T-cell (primary cell): ENCODE data around the gene SH2D2A. TPM values are rescaled to one million over a fixed set of nuclear protein-coding genes. Genes with fewer than 3 reads are reported as not detected.
A peak's percentile ranks its signal among the peaks of the same experiment; 100 is the strongest.

Source experiments
- ATAC-seq, 4 experiments: fragments of 200-7000 bp in 3 of 4; fragments of 150-1000 bp in 1 of 4; cut with Tn5 transposase; replicated peaks in 1 of 4; 1 replicate in 3 of 4; 2 replicates in 1 of 4; pipeline ENCODE4 v1.10.0; 2021; ENCODE audit warnings: moderate library complexity in 3 of 4, mild to moderate bottlenecking in 2 of 4, moderate number of reproducible peaks in 1 of 4
- CTCF ChIA-PET, 2 donors: fragments of 300-600 bp; sonication (Branson Sonifier 250); formaldehyde crosslinking; loops; one replicate each; lab custom pipeline; 2022; ENCODE audit warnings: antibody characterized with exemption in 2 of 2; lab: Charles Lee
- POLR2A ChIA-PET, 2 donors: fragments of 300-600 bp; sonication (Branson Sonifier 250); formaldehyde crosslinking; loops; one replicate each; lab custom pipeline; 2022; ENCODE audit warnings: antibody characterized with exemption in 2 of 2; lab: Charles Lee
- DNase-seq, 35 experiments: peaks; one replicate each; pipeline versions ENCODE4 v3.0.0 to v3.0.0-alpha.2; 2013 to 2023
- H3K27ac ChIP-seq: one replicate; pipeline ENCODE4 v1.5.1; 2013; ENCODE audit warnings: low read length
- H3K27me3 ChIP-seq, 2 experiments: replicated peaks in 1 of 2; 1 replicate in 1 of 2; 2 replicates in 1 of 2; pipeline versions ENCODE4 v1.6.1 to v1.7.0; 2013; ENCODE audit warnings: low read length in 1 of 2, mixed read lengths in 1 of 2; ENCODE audit not compliant: control insufficient read depth in 2 of 2, insufficient read depth in 2 of 2; ENCODE audit errors: extremely low read depth in 1 of 2
- H3K36me3 ChIP-seq, 2 donors: 1 replicate in 1 of 2; 2 replicates in 1 of 2; pipeline versions ENCODE4 v1.6.1 to v1.7.0; 2013; ENCODE audit warnings: low read length in 1 of 2; ENCODE audit not compliant: control insufficient read depth in 2 of 2, insufficient read depth in 1 of 2; ENCODE audit errors: extremely low read depth in 1 of 2
- H3K4me1 ChIP-seq, 2 experiments: 1 replicate in 1 of 2; 2 replicates in 1 of 2; pipeline versions ENCODE4 v1.6.1 to v1.7.0; 2013; ENCODE audit warnings: low read length in 2 of 2, mixed read lengths in 1 of 2; ENCODE audit not compliant: insufficient read depth in 2 of 2, control insufficient read depth in 1 of 2; ENCODE audit errors: extremely low read depth in 1 of 2
- H3K4me3 ChIP-seq, 2 donors: 1 replicate in 1 of 2; 2 replicates in 1 of 2; pipeline versions ENCODE4 v1.5.1 to v1.7.0; 2013; ENCODE audit warnings: mild to moderate bottlenecking in 2 of 2, low read length in 1 of 2, moderate library complexity in 1 of 2; ENCODE audit not compliant: control insufficient read depth in 1 of 2; ENCODE audit errors: extremely low read depth in 1 of 2
- H3K9me3 ChIP-seq: 2 replicates; pipeline ENCODE4 v1.7.0; 2013
- H3K27ac Mint-ChIP-seq, 2 donors: one replicate each; pipeline ENCODE4 v1.8.0; 2020 to 2021; ENCODE audit warnings: mild to moderate bottlenecking in 2 of 2, mixed read lengths in 2 of 2
- H3K27me3 Mint-ChIP-seq, 2 donors: one replicate each; pipeline ENCODE4 v1.8.0; 2021 to 2022; ENCODE audit warnings: mixed read lengths in 2 of 2
- H3K36me3 Mint-ChIP-seq: one replicate; pipeline ENCODE4 v1.8.0; 2021; ENCODE audit warnings: mixed read lengths
- H3K4me1 Mint-ChIP-seq, 3 donors: one replicate each; pipeline ENCODE4 v1.8.0; 2020 to 2022; ENCODE audit warnings: mixed read lengths in 3 of 3, mild to moderate bottlenecking in 1 of 3
- H3K4me3 Mint-ChIP-seq, 3 donors: one replicate each; pipeline ENCODE4 v1.8.0; 2020 to 2022; ENCODE audit warnings: mild to moderate bottlenecking in 3 of 3, mixed read lengths in 3 of 3, moderate library complexity in 3 of 3
- H3K9me3 Mint-ChIP-seq, 3 donors: one replicate each; pipeline ENCODE4 v1.8.0; 2020 to 2022; ENCODE audit warnings: mixed read lengths in 3 of 3
- WGBS: methylation state at CpG from one replicate; pipeline ENCODE4 v1.1.5; 2013; ENCODE audit warnings: missing lambda C conversion rate; ENCODE audit not compliant: insufficient coverage; 5-methylcytosine and 5-hydroxymethylcytosine counted together
- total RNA-seq, 35 experiments: library from RNA in 6 of 35; stranded (reverse) in 6 of 35; fragments of 120-200 nt in 1 of 35; gene quantifications; one replicate each; pipeline versions ENCODE4 v1.2.1 to v1.2.4 and lab custom pipeline; 2013 to 2026

The SH2D2A gene
- total RNA-seq, 5 donors from 2014 or later (not counting 1 experiment from before 2014, with no cell fraction given): 42.8 to 110 (median 66.8) TPM

- Histone ChIP-seq H3K27me3 (no peaks in the 10 kb centered on the region), H3K27ac (no peak overlapping the region), H3K4me1 (no peaks in the 10 kb centered on the region), H3K4me3 (no peak overlapping the region), H3K9me3 (no peaks in the 10 kb centered on the region), H3K36me3 (peaks cover 14 to 87% of the 10 kb centered on the region in 2 donors)
- no peak for ATAC-seq
- POLR2A ChIA-PET: interaction anchor here in 1 of 2 donors (0.6 kb wide), 1 partner anchor 92 kb away, joined by 3 read pairs; no protein-coding TSS in a partner anchor
- peaks cover 57% of the 10 kb centered on the region for H3K36me3 Mint-ChIP-seq
- 78% methylated on average over 3 of the region's 7 CpGs for WGBS
- no peak overlapping the region for H3K4me3 Mint-ChIP-seq
- no peak overlapping the region for H3K27ac Mint-ChIP-seq
- DNase-seq: no peak
- H3K9me3 Mint-ChIP-seq: no peaks in the 10 kb centered on the region
- H3K4me1 Mint-ChIP-seq: peaks cover under 1 to 6% (median 2%) of the 10 kb centered on the region in 3 donors
- H3K27me3 Mint-ChIP-seq: no peaks in the 10 kb centered on the region
- CTCF ChIA-PET: interaction anchor here (0.7 to 1.4 kb wide), 2 partner anchors 32 to 66 kb away, joined by 5 to 7 read pairs; partner anchors contain the start of gene NTRK1 (in 1 of the 2)
Measured at GRCh38 chr1:156794506-156795373, 21.9 kb downstream of the SH2D2A start.

- H3K9me3 Mint-ChIP-seq: no peaks in the 10 kb centered on the region
Measured at GRCh38 chr1:156789621-156790318, 26.9 kb downstream of the SH2D2A start.

DNA sequence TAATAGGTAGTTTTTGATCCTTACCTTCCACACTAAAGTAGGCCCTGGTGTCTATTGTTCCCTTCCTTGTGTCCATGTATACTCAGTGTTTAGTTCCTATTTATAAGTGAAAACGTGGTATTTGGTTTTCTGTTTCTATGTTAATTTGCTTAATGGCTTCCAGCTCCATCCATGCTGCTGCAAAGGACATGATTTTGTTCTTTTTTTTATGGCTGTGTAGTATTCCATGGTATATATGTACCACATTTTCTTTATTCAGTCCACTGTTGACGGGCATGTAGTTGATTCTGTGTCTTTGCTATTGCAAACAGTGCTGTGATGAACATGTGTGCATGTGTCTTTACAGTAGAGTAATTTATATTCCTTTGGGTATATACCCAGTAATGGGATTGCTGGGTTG, 28.5 kb downstream of the SH2D2A start:
- H3K27ac Mint-ChIP-seq: no peak overlapping the region
- H3K9me3 Mint-ChIP-seq: no peaks in the 10 kb centered on the region
- Histone ChIP-seq H3K9me3 (no peaks in the 10 kb centered on the region), H3K4me3 (no peak overlapping the region), H3K27ac (no peak overlapping the region), H3K4me1 (no peaks in the 10 kb centered on the region), H3K27me3 (no peaks in the 10 kb centered on the region), H3K36me3 (peaks cover 0 to 62% of the 10 kb centered on the region in 2 donors)
- POLR2A ChIA-PET: interaction anchor here in 1 of 2 donors (0.6 kb wide), 2 partner anchors 34 to 82 kb away, joined by 4 to 6 read pairs; no protein-coding TSS in a partner anchor
- no peak overlapping the region for H3K4me3 Mint-ChIP-seq
- no peaks in the 10 kb centered on the region for H3K27me3 Mint-ChIP-seq
- peaks cover 44% of the 10 kb centered on the region for H3K36me3 Mint-ChIP-seq
- DNase-seq (no peak), ATAC-seq (no peak)
- H3K4me1 Mint-ChIP-seq: peaks cover 0 to 11% (median 6%) of the 10 kb centered on the region in 3 donors
- WGBS: no CpG with 5 or more reads among the region's 2 CpGs
- CTCF ChIA-PET: interaction anchor here in 1 of 2 donors (1.9 kb wide), 1 partner anchor 50 kb away, joined by 4 read pairs; no protein-coding TSS in a partner anchor

More at GRCh38 chr1:156789621-156790318, 26.9 kb downstream of the SH2D2A start:
- Mint-ChIP-seq H3K27ac (peak overlapping the region; percentile 3 to 8), H3K36me3 (peaks cover 53% of the 10 kb centered on the region), H3K4me1 (peaks cover 0 to 11% (median 6%) of the 10 kb centered on the region in 3 donors), H3K27me3 (no peaks in the 10 kb centered on the region), H3K4me3 (no peak overlapping the region)
- Histone ChIP-seq H3K4me1 (no peaks in the 10 kb centered on the region), H3K36me3 (peaks cover 1 to 67% of the 10 kb centered on the region in 2 donors), H3K4me3 (no peak overlapping the region), H3K9me3 (no peaks in the 10 kb centered on the region), H3K27me3 (no peaks in the 10 kb centered on the region), H3K27ac (no peak overlapping the region)
- ChIA-PET CTCF (interaction anchor here in 1 of 2 donors (1.9 kb wide), 1 partner anchor 49 kb away, joined by 4 read pairs; no protein-coding TSS in a partner anchor), POLR2A (no interaction called here)
- no peak for DNase-seq
- 100% methylated on average over 2 of the region's 4 CpGs for WGBS
- no peak for ATAC-seq

GRCh38 chr1:156786640-156787039, 30.0 kb downstream of the SH2D2A start:
- H3K9me3 ChIP-seq: no peaks in the 10 kb centered on the region
- H3K4me3 ChIP-seq: no peak overlapping the region
- DNase-seq (peak in 1 of 35 experiments; percentile 12), ATAC-seq (no peak)
- no peaks in the 10 kb centered on the region for H3K27me3 Mint-ChIP-seq
- POLR2A ChIA-PET: no interaction called here
- peaks cover 0 to 56% of the 10 kb centered on the region in 2 donors for H3K36me3 ChIP-seq
- H3K36me3 Mint-ChIP-seq: peaks cover 45% of the 10 kb centered on the region
- no peaks in the 10 kb centered on the region for H3K9me3 Mint-ChIP-seq
- CTCF ChIA-PET: no interaction called here
- H3K4me1 Mint-ChIP-seq: peaks cover 4 to 16% (median 14%) of the 10 kb centered on the region in 3 donors
- H3K27ac Mint-ChIP-seq: no peak overlapping the region
- H3K27me3 ChIP-seq: no peaks in the 10 kb centered on the region
- H3K27ac ChIP-seq: no peak overlapping the region
- WGBS: 60% methylated on average over 5 of the region's 10 CpGs
- H3K4me1 ChIP-seq: no peaks in the 10 kb centered on the region
- H3K4me3 Mint-ChIP-seq: no peak overlapping the region

- H3K27me3 Mint-ChIP-seq: no peaks in the 10 kb centered on the region
- H3K4me3 Mint-ChIP-seq: no peak overlapping the region
- peaks cover 6 to 25% (median 22%) of the 10 kb centered on the region in 3 donors for H3K4me1 Mint-ChIP-seq
- Histone ChIP-seq H3K9me3 (no peaks in the 10 kb centered on the region), H3K27me3 (no peaks in the 10 kb centered on the region), H3K4me3 (no peak overlapping the region), H3K4me1 (no peaks in the 10 kb centered on the region), H3K27ac (no peak overlapping the region), H3K36me3 (peaks cover 0 to 46% of the 10 kb centered on the region in 2 donors)
- H3K27ac Mint-ChIP-seq: no peak overlapping the region
- WGBS: 100% methylated on average over 1 of the region's 6 CpGs
- H3K9me3 Mint-ChIP-seq: no peaks in the 10 kb centered on the region
- ATAC-seq: no peak
- ChIA-PET CTCF (interaction anchor here in 1 of 2 donors (1.2 kb wide), 1 partner anchor 29 kb away, joined by 5 read pairs; no protein-coding TSS in a partner anchor), POLR2A (no interaction called here)
- H3K36me3 Mint-ChIP-seq: peaks cover 44% of the 10 kb centered on the region
- DNase-seq: no peak
Measured at GRCh38 chr1:156785458-156785857, 31.2 kb downstream of the SH2D2A start.

DNA sequence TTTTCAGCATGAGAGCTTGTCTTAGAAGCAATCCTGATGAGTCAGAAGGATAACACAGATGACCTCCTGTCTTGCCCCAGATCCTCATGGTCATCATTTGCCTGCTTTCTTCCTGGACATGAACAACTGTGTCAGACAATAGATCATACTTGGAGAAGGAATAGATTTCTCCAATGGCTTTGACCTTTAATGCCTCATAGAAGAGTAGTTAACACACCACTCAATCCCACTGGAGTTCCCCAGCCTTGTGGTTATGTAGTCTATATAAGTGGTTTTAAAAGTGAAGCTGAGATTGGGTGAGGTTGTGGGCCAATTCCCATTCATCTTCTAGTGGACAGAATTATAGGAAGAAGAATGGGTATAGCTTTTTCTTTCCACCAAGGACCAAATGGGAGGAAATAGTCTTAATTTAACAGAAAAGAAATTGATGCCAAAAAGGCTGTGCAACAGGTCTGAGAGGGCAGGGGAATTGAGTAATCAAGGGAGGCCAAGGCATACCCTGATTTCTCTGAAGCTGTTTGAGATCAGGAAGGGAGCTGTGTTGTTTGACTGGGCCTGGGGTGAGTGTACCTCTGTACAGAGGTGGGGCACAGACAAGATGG, 35.0 kb downstream of the SH2D2A start:
- CTCF ChIA-PET: no interaction called here
- H3K36me3 Mint-ChIP-seq: peaks cover 29% of the 10 kb centered on the region

More for the DNA sequence above, 35.0 kb downstream of the SH2D2A start:
- ATAC-seq: no peak
- H3K36me3 ChIP-seq: peaks cover 0 to 27% of the 10 kb centered on the region in 2 donors
- Mint-ChIP-seq H3K27ac (no peak overlapping the region), H3K27me3 (no peaks in the 10 kb centered on the region), H3K4me1 (peaks cover 22 to 33% (median 32%) of the 10 kb centered on the region in 3 donors), H3K9me3 (no peaks in the 10 kb centered on the region), H3K4me3 (no peak overlapping the region)
- POLR2A ChIA-PET: interaction anchor here in 1 of 2 donors (0.6 kb wide), 1 partner anchor 9 kb away, joined by 4 read pairs; no protein-coding TSS in a partner anchor
- H3K4me3 ChIP-seq: no peak overlapping the region
- H3K27ac ChIP-seq: no peak overlapping the region
- DNase-seq: no peak
- H3K27me3 ChIP-seq: no peaks in the 10 kb centered on the region
- no peaks in the 10 kb centered on the region for H3K9me3 ChIP-seq
- peaks cover 0 to 13% of the 10 kb centered on the region in 2 experiments for H3K4me1 ChIP-seq
